Measurements from ENCODE around the gene GMDS.

Gene GMDS

GRCh38 chr6:2245103-2245876, at the start of gene GMDS:
Gene GMDS (minus strand): TSS chr6:2245605.
- DNase-seq = peak; percentile 68 to 70

GRCh38 chr6:2285510-2285909, 40.1 kb upstream of the GMDS start:
- no peak for DNase-seq

- DNase-seq = no peak
Measured at GRCh38 chr6:2275892-2276242, 30.5 kb upstream of the GMDS start.

GRCh38 chr6:2274981-2275891, 29.8 kb upstream of the GMDS start:
- DNase-seq = no peak

GRCh38 chr6:2272696-2273095, 27.3 kb upstream of the GMDS start:
- no peak for DNase-seq

- DNase-seq = no peak
Measured at GRCh38 chr6:2270054-2270453, 24.6 kb upstream of the GMDS start.

GRCh38 chr6:2266841-2267240, 21.4 kb upstream of the GMDS start:
- no peak for DNase-seq

GRCh38 chr6:2266031-2266795, 20.8 kb upstream of the GMDS start:
- no peak for DNase-seq

- no peak for DNase-seq
Measured at GRCh38 chr6:2264932-2265331, 19.5 kb upstream of the GMDS start.

GRCh38 chr6:2263896-2264295, 18.5 kb upstream of the GMDS start:
- DNase-seq = no peak

- DNase-seq = no peak
Measured at GRCh38 chr6:2259574-2259973, 14.2 kb upstream of the GMDS start.

GRCh38 chr6:2259002-2259494, 13.6 kb upstream of the GMDS start:
- DNase-seq = no peak

- DNase-seq = no peak
Measured at GRCh38 chr6:2258112-2258511, 12.7 kb upstream of the GMDS start.

GRCh38 chr6:2257363-2257762, 12.0 kb upstream of the GMDS start:
- DNase-seq = no peak

GRCh38 chr6:2254747-2255146, 9.3 kb upstream of the GMDS start:
- no peak for DNase-seq

- DNase-seq = no peak
Measured at GRCh38 chr6:2249126-2249525, 3.7 kb upstream of the GMDS start.

GRCh38 chr6:2247664-2248063, 2.3 kb upstream of the GMDS start:
- DNase-seq = no peak

GRCh38 chr6:2245877-2246863, 765 bp upstream of the GMDS start:
- DNase-seq = peak; percentile 34 to 37

- DNase-seq = no peak
Measured at GRCh38 chr6:2244261-2245102, 923 bp downstream of the GMDS start.

GRCh38 chr6:2242311-2242710, 3.1 kb downstream of the GMDS start:
- no peak for DNase-seq

- DNase-seq = no peak
Measured at GRCh38 chr6:2240961-2241360, 4.4 kb downstream of the GMDS start.

All from activated CD4-positive, alpha-beta T cell treated with anti-CD3 and anti-CD28 coated beads, Interleukin-2, amount 50 U/mL, for 4 hours (primary cell).